HEK293 (cell line): Measurements from ENCODE around the gene MAST2.
A peak's percentile ranks its signal among the peaks of the same experiment; 100 is the strongest.

Experiments used
- KLF10 ChIP-seq: fragments of 450-650 bp; IDR thresholded peaks from 2 replicates; pipeline ENCODE4 v1.5.1; 2018; ENCODE audit warnings: missing biosample characterization, mild to moderate bottlenecking, missing genetic modification characterization
- KLF7 ChIP-seq: fragments of 450-650 bp; formaldehyde crosslinking; IDR thresholded peaks from 2 replicates; pipeline ENCODE4 v1.5.1; 2016; ENCODE audit warnings: missing biosample characterization, missing genetic modification characterization, borderline replicate concordance
- MZF1 ChIP-seq: fragments of 450-650 bp; formaldehyde crosslinking; IDR thresholded peaks from 2 replicates; pipeline ENCODE4 v1.5.1; 2017; ENCODE audit warnings: missing biosample characterization, missing genetic modification characterization, borderline replicate concordance
- OSR2 ChIP-seq: fragments of 450-650 bp; formaldehyde crosslinking; IDR thresholded peaks from 2 replicates; pipeline ENCODE4 v1.5.1; 2016; ENCODE audit warnings: missing biosample characterization, missing genetic modification characterization
- OVOL3 ChIP-seq: fragments of 450-650 bp; formaldehyde crosslinking; IDR thresholded peaks from 2 replicates; pipeline ENCODE4 v1.5.1; 2016; ENCODE audit warnings: missing biosample characterization, missing genetic modification characterization
- WT1 ChIP-seq: fragments of 450-650 bp; formaldehyde crosslinking; IDR thresholded peaks from 2 replicates; pipeline ENCODE4 v1.5.1; 2016; ENCODE audit warnings: missing biosample characterization, missing genetic modification characterization
- ZNF2 ChIP-seq: fragments of 450-650 bp; formaldehyde crosslinking; IDR thresholded peaks from 2 replicates; pipeline ENCODE4 v1.5.1; 2016; ENCODE audit warnings: missing biosample characterization, missing genetic modification characterization
- ZNF660 ChIP-seq: fragments of 450-650 bp; IDR thresholded peaks from 2 replicates; pipeline ENCODE4 v1.5.1; 2018; ENCODE audit warnings: missing biosample characterization, mild to moderate bottlenecking, missing genetic modification characterization
- ZNF777 ChIP-seq: fragments of 450-650 bp; formaldehyde crosslinking; IDR thresholded peaks from 2 replicates; pipeline ENCODE4 v1.5.1; 2017; ENCODE audit warnings: missing biosample characterization, missing genetic modification characterization, borderline replicate concordance
- ZNF791 ChIP-seq: fragments of 450-650 bp; formaldehyde crosslinking; IDR thresholded peaks from 2 replicates; pipeline ENCODE4 v1.5.1; 2016; ENCODE audit warnings: missing biosample characterization, missing genetic modification characterization
- ZNF843 ChIP-seq: fragments of 450-650 bp; formaldehyde crosslinking; IDR thresholded peaks from 2 replicates; pipeline ENCODE4 v1.5.1; 2016; ENCODE audit warnings: missing biosample characterization, missing genetic modification characterization
- TF ChIP-seq, protein P1 (sequence below): fragments of 450-650 bp; formaldehyde crosslinking; IDR thresholded peaks from 2 replicates; pipeline ENCODE4 v1.5.1; 2016; ENCODE audit warnings: missing biosample characterization, missing genetic modification characterization, low read depth
- TF ChIP-seq, protein P2 (sequence below): fragments of 450-650 bp; formaldehyde crosslinking; optimal IDR thresholded peaks from 2 replicates; pipeline ENCODE3; 2016; ENCODE audit warnings: missing biosample characterization, mild to moderate bottlenecking, missing genetic modification characterization
- TF ChIP-seq, protein P3 (sequence below): fragments of 450-650 bp; formaldehyde crosslinking; IDR thresholded peaks from 2 replicates; pipeline ENCODE4 v1.5.1; 2016; ENCODE audit warnings: missing biosample characterization, missing genetic modification characterization
- TF ChIP-seq, protein P4 (sequence below): fragments of 450-650 bp; formaldehyde crosslinking; IDR thresholded peaks from 2 replicates; pipeline ENCODE4 v1.5.1; 2016; ENCODE audit warnings: missing biosample characterization, missing genetic modification characterization, borderline replicate concordance
- TF ChIP-seq, protein P5 (sequence below): fragments of 450-650 bp; formaldehyde crosslinking; IDR thresholded peaks from 2 replicates; pipeline ENCODE4 v1.5.0; 2017; ENCODE audit warnings: missing biosample characterization, missing genetic modification characterization, borderline replicate concordance
- TF ChIP-seq, protein P6 (sequence below): fragments of 450-650 bp; IDR thresholded peaks from 2 replicates; pipeline ENCODE4 v1.5.1; 2018; ENCODE audit warnings: missing biosample characterization, mild to moderate bottlenecking, missing genetic modification characterization
- TF ChIP-seq, protein P7 (sequence below): fragments of 450-650 bp; formaldehyde crosslinking; IDR thresholded peaks from 2 replicates; pipeline ENCODE4 v1.5.1; 2016; ENCODE audit warnings: missing biosample characterization, missing genetic modification characterization
- TF ChIP-seq, protein P8 (sequence below): fragments of 450-650 bp; IDR thresholded peaks from 2 replicates; pipeline ENCODE4 v1.5.1; 2018; ENCODE audit warnings: missing biosample characterization, missing genetic modification characterization
- TF ChIP-seq, protein P9 (sequence below): fragments of 450-650 bp; formaldehyde crosslinking; IDR thresholded peaks from 2 replicates; pipeline ENCODE4 v1.5.1; 2017; ENCODE audit warnings: missing biosample characterization, mild to moderate bottlenecking, missing genetic modification characterization, moderate library complexity
- TF ChIP-seq, protein P10 (sequence below): fragments of 450-650 bp; formaldehyde crosslinking; IDR thresholded peaks from 2 replicates; pipeline ENCODE4 v1.5.1; 2016; ENCODE audit warnings: missing biosample characterization, missing genetic modification characterization

The MAST2 gene

DNA sequence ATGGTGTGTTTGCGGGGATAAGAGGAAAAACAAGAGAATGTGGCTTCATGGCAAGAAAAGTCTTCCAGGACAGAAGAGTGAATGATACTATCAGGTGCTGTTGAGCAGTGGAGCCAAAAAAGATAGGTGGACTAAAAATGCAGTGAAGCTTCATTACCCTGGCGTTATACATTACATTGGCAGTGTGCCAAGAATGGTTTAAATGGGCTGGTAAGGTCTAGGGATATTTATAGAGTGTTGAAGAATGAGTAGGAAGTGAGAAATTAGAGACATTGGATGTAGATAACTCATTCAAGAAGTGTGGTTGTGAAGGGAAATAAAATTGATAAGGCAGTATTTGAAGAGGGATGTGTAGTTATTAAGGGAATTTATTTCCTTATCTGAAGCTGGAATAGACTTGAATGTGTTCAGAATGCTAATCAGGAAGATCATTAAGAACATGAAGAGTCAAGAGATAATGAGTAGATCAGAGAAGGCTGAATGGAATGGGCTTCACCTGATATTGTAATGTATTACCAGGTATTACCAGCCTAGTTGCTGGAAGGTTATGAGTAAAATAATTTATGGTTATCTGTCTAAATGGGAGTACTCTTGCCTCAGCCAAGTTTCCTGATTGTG, 72.7 kb downstream of the MAST2 start (continued):
- TF ChIP-seq, protein P1, sequence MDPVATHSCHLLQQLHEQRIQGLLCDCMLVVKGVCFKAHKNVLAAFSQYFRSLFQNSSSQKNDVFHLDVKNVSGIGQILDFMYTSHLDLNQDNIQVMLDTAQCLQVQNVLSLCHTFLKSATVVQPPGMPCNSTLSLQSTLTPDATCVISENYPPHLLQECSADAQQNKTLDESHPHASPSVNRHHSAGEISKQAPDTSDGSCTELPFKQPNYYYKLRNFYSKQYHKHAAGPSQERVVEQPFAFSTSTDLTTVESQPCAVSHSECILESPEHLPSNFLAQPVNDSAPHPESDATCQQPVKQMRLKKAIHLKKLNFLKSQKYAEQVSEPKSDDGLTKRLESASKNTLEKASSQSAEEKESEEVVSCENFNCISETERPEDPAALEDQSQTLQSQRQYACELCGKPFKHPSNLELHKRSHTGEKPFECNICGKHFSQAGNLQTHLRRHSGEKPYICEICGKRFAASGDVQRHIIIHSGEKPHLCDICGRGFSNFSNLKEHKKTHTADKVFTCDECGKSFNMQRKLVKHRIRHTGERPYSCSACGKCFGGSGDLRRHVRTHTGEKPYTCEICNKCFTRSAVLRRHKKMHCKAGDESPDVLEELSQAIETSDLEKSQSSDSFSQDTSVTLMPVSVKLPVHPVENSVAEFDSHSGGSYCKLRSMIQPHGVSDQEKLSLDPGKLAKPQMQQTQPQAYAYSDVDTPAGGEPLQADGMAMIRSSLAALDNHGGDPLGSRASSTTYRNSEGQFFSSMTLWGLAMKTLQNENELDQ (tag by site-specific recombination), result no peak
- TF ChIP-seq, protein P2, sequence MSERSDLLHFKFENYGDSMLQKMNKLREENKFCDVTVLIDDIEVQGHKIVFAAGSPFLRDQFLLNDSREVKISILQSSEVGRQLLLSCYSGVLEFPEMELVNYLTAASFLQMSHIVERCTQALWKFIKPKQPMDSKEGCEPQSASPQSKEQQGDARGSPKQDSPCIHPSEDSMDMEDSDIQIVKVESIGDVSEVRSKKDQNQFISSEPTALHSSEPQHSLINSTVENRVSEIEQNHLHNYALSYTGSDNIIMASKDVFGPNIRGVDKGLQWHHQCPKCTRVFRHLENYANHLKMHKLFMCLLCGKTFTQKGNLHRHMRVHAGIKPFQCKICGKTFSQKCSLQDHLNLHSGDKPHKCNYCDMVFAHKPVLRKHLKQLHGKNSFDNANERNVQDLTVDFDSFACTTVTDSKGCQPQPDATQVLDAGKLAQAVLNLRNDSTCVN (tag by site-specific recombination), result no peak
- TF ChIP-seq, protein P3, sequence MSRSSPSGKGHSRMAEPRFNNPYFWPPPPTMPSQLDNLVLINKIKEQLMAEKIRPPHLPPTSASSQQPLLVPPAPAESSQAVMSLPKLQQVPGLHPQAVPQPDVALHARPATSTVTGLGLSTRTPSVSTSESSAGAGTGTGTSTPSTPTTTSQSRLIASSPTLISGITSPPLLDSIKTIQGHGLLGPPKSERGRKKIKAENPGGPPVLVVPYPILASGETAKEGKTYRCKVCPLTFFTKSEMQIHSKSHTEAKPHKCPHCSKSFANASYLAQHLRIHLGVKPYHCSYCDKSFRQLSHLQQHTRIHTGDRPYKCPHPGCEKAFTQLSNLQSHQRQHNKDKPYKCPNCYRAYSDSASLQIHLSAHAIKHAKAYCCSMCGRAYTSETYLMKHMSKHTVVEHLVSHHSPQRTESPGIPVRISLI (tag by site-specific recombination), result no peak
- TF ChIP-seq KLF7 (tag by site-specific recombination), result no peak
- TF ChIP-seq, protein P4, sequence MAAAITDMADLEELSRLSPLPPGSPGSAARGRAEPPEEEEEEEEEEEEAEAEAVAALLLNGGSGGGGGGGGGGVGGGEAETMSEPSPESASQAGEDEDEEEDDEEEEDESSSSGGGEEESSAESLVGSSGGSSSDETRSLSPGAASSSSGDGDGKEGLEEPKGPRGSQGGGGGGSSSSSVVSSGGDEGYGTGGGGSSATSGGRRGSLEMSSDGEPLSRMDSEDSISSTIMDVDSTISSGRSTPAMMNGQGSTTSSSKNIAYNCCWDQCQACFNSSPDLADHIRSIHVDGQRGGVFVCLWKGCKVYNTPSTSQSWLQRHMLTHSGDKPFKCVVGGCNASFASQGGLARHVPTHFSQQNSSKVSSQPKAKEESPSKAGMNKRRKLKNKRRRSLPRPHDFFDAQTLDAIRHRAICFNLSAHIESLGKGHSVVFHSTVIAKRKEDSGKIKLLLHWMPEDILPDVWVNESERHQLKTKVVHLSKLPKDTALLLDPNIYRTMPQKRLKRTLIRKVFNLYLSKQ (tag by site-specific recombination), result no peak
- TF ChIP-seq WT1 (tag by site-specific recombination), result no peak
- TF ChIP-seq ZNF2 (tag by site-specific recombination), result peak; percentile 35; the same call in 1 of the 2 replicates
- TF ChIP-seq, protein P5, sequence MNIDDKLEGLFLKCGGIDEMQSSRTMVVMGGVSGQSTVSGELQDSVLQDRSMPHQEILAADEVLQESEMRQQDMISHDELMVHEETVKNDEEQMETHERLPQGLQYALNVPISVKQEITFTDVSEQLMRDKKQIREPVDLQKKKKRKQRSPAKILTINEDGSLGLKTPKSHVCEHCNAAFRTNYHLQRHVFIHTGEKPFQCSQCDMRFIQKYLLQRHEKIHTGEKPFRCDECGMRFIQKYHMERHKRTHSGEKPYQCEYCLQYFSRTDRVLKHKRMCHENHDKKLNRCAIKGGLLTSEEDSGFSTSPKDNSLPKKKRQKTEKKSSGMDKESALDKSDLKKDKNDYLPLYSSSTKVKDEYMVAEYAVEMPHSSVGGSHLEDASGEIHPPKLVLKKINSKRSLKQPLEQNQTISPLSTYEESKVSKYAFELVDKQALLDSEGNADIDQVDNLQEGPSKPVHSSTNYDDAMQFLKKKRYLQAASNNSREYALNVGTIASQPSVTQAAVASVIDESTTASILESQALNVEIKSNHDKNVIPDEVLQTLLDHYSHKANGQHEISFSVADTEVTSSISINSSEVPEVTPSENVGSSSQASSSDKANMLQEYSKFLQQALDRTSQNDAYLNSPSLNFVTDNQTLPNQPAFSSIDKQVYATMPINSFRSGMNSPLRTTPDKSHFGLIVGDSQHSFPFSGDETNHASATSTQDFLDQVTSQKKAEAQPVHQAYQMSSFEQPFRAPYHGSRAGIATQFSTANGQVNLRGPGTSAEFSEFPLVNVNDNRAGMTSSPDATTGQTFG (tag by site-specific recombination), result 0 out of 2 replicates have a peak, but pooled peaks have one; percentile 82
- TF ChIP-seq, protein P6, sequence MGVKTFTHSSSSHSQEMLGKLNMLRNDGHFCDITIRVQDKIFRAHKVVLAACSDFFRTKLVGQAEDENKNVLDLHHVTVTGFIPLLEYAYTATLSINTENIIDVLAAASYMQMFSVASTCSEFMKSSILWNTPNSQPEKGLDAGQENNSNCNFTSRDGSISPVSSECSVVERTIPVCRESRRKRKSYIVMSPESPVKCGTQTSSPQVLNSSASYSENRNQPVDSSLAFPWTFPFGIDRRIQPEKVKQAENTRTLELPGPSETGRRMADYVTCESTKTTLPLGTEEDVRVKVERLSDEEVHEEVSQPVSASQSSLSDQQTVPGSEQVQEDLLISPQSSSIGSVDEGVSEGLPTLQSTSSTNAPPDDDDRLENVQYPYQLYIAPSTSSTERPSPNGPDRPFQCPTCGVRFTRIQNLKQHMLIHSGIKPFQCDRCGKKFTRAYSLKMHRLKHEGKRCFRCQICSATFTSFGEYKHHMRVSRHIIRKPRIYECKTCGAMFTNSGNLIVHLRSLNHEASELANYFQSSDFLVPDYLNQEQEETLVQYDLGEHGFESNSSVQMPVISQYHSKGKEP (tag by site-specific recombination), result peak; percentile 91
- TF ChIP-seq ZNF843 (tag by site-specific recombination), result peak; percentile 63; the same call in 1 of the 2 replicates
- TF ChIP-seq ZNF660 (tag by site-specific recombination), result peak; percentile 97
- peak; percentile 52; the same call in 1 of the 2 replicates for TF ChIP-seq MZF1 (tag by site-specific recombination)
- no peak for TF ChIP-seq ZNF777 (tag by site-specific recombination)
- TF ChIP-seq OSR2 (tag by site-specific recombination), result peak; percentile 48
- TF ChIP-seq, protein P7, sequence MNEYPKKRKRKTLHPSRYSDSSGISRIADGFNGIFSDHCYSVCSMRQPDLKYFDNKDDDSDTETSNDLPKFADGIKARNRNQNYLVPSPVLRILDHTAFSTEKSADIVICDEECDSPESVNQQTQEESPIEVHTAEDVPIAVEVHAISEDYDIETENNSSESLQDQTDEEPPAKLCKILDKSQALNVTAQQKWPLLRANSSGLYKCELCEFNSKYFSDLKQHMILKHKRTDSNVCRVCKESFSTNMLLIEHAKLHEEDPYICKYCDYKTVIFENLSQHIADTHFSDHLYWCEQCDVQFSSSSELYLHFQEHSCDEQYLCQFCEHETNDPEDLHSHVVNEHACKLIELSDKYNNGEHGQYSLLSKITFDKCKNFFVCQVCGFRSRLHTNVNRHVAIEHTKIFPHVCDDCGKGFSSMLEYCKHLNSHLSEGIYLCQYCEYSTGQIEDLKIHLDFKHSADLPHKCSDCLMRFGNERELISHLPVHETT (tag by site-specific recombination), result no peak
- peak; percentile 74; the same call in 1 of the 2 replicates for TF ChIP-seq OVOL3 (tag by site-specific recombination)
- TF ChIP-seq, protein P8, sequence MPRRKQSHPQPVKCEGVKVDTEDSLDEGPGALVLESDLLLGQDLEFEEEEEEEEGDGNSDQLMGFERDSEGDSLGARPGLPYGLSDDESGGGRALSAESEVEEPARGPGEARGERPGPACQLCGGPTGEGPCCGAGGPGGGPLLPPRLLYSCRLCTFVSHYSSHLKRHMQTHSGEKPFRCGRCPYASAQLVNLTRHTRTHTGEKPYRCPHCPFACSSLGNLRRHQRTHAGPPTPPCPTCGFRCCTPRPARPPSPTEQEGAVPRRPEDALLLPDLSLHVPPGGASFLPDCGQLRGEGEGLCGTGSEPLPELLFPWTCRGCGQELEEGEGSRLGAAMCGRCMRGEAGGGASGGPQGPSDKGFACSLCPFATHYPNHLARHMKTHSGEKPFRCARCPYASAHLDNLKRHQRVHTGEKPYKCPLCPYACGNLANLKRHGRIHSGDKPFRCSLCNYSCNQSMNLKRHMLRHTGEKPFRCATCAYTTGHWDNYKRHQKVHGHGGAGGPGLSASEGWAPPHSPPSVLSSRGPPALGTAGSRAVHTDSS, result 0 out of 2 replicates have a peak, but pooled peaks have one; percentile 13
- TF ChIP-seq, protein P9, sequence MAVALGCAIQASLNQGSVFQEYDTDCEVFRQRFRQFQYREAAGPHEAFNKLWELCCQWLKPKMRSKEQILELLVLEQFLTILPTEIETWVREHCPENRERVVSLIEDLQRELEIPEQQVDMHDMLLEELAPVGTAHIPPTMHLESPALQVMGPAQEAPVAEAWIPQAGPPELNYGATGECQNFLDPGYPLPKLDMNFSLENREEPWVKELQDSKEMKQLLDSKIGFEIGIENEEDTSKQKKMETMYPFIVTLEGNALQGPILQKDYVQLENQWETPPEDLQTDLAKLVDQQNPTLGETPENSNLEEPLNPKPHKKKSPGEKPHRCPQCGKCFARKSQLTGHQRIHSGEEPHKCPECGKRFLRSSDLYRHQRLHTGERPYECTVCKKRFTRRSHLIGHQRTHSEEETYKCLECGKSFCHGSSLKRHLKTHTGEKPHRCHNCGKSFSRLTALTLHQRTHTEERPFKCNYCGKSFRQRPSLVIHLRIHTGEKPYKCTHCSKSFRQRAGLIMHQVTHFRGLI (tag by site-specific recombination), result no peak
- TF ChIP-seq, protein P10, sequence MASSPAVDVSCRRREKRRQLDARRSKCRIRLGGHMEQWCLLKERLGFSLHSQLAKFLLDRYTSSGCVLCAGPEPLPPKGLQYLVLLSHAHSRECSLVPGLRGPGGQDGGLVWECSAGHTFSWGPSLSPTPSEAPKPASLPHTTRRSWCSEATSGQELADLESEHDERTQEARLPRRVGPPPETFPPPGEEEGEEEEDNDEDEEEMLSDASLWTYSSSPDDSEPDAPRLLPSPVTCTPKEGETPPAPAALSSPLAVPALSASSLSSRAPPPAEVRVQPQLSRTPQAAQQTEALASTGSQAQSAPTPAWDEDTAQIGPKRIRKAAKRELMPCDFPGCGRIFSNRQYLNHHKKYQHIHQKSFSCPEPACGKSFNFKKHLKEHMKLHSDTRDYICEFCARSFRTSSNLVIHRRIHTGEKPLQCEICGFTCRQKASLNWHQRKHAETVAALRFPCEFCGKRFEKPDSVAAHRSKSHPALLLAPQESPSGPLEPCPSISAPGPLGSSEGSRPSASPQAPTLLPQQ, result peak; percentile 88
- TF ChIP-seq ZNF791 (tag by site-specific recombination), result peak; percentile 89
- TF ChIP-seq KLF10 (tag by site-specific recombination), result peak; percentile 88
